HEK293 (cell line): ENCODE measurements around the gene ZNF280D.

Source experiments
- CTCF ChIP-seq: fragments of 450-650 bp; formaldehyde crosslinking; IDR thresholded peaks from 2 replicates; pipeline ENCODE4 v1.5.1; 2016; ENCODE audit warnings: missing biosample characterization, missing genetic modification characterization
- ELK4 ChIP-seq: IDR thresholded peaks from 2 replicates; pipeline ENCODE4 v1.6.1; 2011; ENCODE audit warnings: mild to moderate bottlenecking, low read depth, low read length, borderline replicate concordance
- MYNN ChIP-seq: fragments of 450-650 bp; formaldehyde crosslinking; IDR thresholded peaks from 2 replicates; pipeline ENCODE4 v1.5.1; 2016; ENCODE audit warnings: missing biosample characterization, missing genetic modification characterization, borderline replicate concordance
- PBX3 ChIP-seq: sonication (generic); formaldehyde crosslinking; IDR thresholded peaks from 2 replicates; pipeline ENCODE4 v1.8.1; 2022; ENCODE audit warnings: mild to moderate bottlenecking, moderate library complexity, missing genetic modification reagents
- REST ChIP-seq: fragments of 450-650 bp; formaldehyde crosslinking; IDR thresholded peaks from 2 replicates; pipeline ENCODE4 v1.5.1; 2016; ENCODE audit warnings: missing biosample characterization, missing genetic modification characterization
- TCF7L2 ChIP-seq: IDR thresholded peaks from 2 replicates; pipeline ENCODE4 v1.6.1; 2011; ENCODE audit warnings: low read depth, mild to moderate bottlenecking, inconsistent platforms, low read length, moderate library complexity, borderline replicate concordance
- ZEB2 ChIP-seq: fragments of 450-650 bp; formaldehyde crosslinking; IDR thresholded peaks from 2 replicates; pipeline ENCODE4 v1.5.1; 2016; ENCODE audit warnings: missing biosample characterization, missing genetic modification characterization
- ZNF140 ChIP-seq: fragments of 450-650 bp; formaldehyde crosslinking; IDR thresholded peaks from 2 replicates; pipeline ENCODE4 v1.5.1; 2016; ENCODE audit warnings: missing biosample characterization, missing genetic modification characterization
- ZNF18 ChIP-seq: fragments of 450-650 bp; formaldehyde crosslinking; IDR thresholded peaks from 2 replicates; pipeline ENCODE4 v1.5.1; 2016; ENCODE audit warnings: missing biosample characterization, missing genetic modification characterization
- ZNF292 ChIP-seq: fragments of 450-650 bp; formaldehyde crosslinking; IDR thresholded peaks from 2 replicates; pipeline ENCODE4 v1.5.1; 2016; ENCODE audit warnings: low read depth, missing biosample characterization, missing genetic modification characterization, borderline replicate concordance
- ZNF311 ChIP-seq: fragments of 450-650 bp; formaldehyde crosslinking; IDR thresholded peaks from 2 replicates; pipeline ENCODE4 v1.5.1; 2017; ENCODE audit warnings: missing biosample characterization, missing genetic modification characterization, borderline replicate concordance
- ZNF548 ChIP-seq: fragments of 450-650 bp; formaldehyde crosslinking; IDR thresholded peaks from 2 replicates; pipeline ENCODE4 v1.5.1; 2016; ENCODE audit warnings: missing biosample characterization, missing genetic modification characterization
- ZSCAN23 ChIP-seq: fragments of 450-650 bp; formaldehyde crosslinking; IDR thresholded peaks from 2 replicates; pipeline ENCODE4 v1.5.1; 2016; ENCODE audit warnings: missing biosample characterization, missing genetic modification characterization

- no peak for TF ChIP-seq ZNF311 (tag by site-specific recombination)
- no peak for TF ChIP-seq ZNF548
- no peak for TF ChIP-seq REST (tag by site-specific recombination)
- no peak for TF ChIP-seq CTCF (tag by site-specific recombination)
- TF ChIP-seq ZNF292 (tag by site-specific recombination) = no peak
- TF ChIP-seq ZEB2 (tag by site-specific recombination) = no peak
- TF ChIP-seq ELK4 = no peak
- TF ChIP-seq ZNF140 (tag by site-specific recombination) = no peak
- no peak for TF ChIP-seq MYNN (tag by site-specific recombination)
- TF ChIP-seq ZSCAN23 (tag by site-specific recombination) = no peak
- no peak for TF ChIP-seq ZNF18 (tag by site-specific recombination)
- TF ChIP-seq TCF7L2 = no peak
- no peak for TF ChIP-seq PBX3
Observed at GRCh38 chr15:56690733-56691132, 42.6 kb downstream of the ZNF280D start.
